HG03025 (cell line): Measurements from ENCODE around the gene CLEC4G.
"Not testable (repeated sequence)": the region's sequence is repeated elsewhere in the genome, so short reads cannot be mapped to it uniquely, and the experiment has no call there.

Experiments
- ATAC-seq: cut with Tn5 transposase; IDR thresholded peaks from one replicate; pipeline ENCODE4 v1.9.1; 2021; ENCODE audit warnings: mild to moderate bottlenecking, moderate library complexity; ENCODE audit not compliant: unreplicated experiment, low FRiP score

Gene CLEC4G

GRCh38 chr19:7732045-7732444 is at the start of gene CLEC4G:
CLEC4G (minus strand) TSS chr19:7732110; CDS start chr19:7732102, 8 bp downstream.
- no peak for ATAC-seq

DNA sequence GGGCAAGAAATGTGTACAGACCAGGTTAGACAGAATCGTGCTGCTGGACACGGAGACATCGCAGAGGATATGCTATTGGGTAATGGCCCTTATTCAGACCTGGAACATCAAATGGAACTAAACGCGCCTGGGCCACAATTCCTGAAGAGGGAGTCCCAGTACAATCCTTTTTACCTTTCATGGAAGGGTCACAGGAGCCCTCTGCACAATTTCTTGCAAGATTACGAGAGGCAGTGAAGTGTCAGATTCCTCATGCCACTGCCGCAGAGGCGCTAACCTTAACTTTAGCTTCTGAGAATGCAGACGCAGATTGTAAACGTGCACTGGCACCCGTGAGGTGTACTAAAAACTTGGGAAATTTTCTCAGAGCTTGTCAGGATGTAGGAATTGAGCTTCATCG is 49.2 kb upstream of the CLEC4G start:
- no peak for ATAC-seq

DNA sequence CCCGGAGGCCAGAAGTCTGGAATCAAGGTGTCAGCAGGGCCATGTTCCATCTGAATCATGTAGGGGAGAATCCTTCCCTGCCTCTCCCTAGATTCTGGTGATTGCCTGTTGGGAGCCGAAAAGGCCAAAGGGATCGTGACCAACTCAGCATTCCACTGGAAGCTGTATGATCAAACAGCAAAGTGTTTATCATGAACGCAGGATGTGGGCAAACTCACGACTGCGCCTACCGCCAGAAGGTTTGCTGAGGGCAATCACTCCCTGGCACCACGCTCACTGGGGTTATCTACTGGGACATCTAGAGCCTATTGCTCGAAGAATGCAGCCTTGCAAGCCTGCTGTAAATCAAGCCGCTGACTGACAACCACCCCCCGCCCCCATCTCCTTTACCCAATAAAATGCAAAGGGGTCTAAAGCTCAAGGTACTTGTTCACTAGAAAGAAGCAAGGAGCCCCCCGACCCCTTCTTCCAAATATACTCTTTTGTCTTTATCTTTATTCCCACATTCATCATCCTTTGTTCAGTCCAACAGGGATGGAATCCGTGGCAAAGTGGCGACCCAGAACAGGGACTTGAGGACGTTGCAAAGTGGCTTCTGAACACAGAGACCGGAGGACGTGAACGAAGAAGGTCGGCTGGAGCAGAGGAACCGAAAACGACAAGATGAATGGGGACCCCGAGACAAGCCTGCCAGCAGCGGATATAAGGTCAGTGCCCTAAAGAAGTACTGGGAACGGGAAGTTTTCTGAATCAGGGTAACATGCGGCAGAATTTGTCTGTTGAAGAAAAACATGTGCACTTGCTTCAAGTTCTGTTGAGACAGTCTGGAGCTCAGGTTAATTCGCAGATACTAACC is 47.9 kb upstream of the CLEC4G start:
- no peak for ATAC-seq

DNA sequence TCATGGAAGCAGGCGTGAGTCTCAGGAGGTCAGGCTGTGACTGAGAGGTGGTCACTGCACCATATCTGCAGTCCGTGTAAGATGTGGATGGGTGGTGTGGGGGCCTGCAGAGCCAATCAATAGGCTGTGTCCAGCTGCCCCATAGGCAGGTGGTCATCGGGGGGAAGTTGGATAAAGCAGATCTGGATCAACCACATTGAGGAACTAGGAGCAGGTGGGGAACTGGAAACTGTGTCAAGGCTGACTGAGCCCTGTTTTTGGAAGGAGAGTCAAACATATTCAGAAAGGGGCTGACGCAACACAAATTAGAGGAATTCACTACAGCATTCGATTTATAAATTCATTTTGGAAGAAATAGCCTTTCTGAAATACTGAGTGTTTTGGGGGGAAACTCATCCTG is 46.2 kb upstream of the CLEC4G start:
- ATAC-seq: no peak

DNA sequence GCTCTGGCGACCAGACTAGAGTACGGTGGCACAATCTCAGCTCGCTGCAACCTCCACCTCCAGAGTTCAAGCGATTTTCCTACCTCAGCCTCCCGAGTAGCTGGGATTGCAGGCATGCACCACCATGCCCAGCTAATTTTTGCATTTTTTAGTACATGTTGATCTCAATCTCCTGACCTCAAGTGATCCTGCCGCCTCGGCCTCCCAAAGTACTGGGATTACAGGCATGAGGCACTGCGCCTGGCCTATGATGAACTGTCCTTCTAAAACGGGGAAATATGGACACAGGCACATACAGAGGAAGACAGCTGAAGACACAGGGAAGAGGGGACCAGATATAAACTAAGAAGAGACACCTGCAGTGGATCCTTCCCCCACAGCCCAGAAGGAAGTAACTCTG is 43.9 kb upstream of the CLEC4G start:
- no peak for ATAC-seq

DNA sequence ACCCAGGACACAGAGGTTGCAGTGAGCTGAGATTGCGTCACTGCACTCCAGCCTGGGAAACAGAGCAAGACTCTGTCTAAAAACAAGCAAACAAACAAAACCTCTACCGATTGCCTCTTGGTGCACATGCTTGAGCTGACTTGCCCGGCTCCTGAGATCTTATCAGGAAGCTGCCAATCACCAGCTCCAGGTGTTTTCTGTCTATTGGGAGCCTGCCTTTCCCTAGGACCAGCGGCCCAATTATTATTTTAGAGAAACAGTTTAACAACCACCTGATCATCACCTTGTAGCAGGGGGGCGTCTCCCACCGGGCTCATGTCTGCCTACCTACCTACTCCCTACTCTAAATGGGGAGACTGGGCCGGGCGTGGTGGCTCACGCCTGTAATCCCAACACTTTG is 41.9 kb upstream of the CLEC4G start:
- ATAC-seq: no peak

GRCh38 chr19:7772752-7773291 is 40.9 kb upstream of the CLEC4G start:
- ATAC-seq: no peak

DNA sequence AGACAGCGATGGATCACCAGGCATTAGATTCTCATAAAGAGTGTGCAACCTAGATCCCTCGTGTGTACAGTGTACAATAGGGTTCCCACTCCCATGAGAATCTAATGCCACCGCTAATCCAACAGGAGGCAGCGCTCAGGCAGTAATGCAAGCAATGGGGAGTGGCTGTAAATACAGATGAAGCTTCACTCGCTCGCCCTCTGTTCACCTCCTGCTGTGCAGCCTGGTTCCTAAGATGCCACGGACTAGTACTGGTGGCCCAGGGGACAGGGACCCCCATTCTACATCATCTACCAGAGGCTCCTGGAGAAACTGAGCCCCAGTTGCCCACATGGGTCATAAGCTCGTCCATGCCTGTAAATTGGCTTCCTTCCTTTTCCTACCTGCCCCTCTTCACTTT is 39.2 kb upstream of the CLEC4G start:
- no peak for ATAC-seq

DNA sequence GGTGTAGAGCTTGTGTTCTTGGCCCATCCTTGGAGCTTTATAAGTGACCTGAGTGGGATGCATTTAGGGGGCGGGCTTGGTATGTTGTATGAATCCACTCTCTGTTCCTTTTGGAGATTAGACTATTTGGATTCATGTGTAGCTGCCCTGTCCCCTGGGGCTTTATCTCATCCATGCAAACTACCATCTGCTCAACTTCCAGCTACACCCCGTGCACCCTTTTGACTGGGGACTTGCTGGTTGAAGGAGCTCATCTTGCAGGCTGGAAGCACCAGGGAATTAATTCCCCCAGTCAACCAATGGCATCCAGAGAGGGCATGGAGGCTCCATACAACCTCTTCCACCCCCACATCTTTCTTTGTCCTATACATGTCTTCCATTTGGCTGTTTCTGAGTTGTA is 37.3 kb upstream of the CLEC4G start:
- ATAC-seq: no peak

GRCh38 chr19:7767487-7767886 is 35.6 kb upstream of the CLEC4G start:
- ATAC-seq: no peak

- no peak for ATAC-seq
Observed at GRCh38 chr19:7766535-7766934, 34.6 kb upstream of the CLEC4G start.

DNA sequence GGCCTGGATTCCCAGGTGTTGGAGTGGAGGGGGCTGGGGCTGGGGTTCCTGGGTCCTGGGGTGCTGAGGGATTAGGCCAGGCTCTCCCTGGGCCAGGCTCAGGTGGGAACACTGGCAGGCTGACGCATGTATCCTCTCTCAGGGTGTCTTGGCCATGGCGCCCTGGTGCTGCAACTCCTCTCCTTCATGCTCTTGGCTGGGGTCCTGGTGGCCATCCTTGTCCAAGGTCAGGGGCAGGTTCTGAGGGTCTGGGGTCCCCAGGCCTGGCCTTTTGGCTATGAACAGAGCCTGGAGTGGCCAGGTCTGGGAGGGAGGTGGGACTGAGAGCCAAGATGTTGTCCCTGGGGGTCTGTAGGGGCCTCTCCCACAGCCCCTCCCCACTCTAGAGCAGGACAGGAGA is 33.1 kb upstream of the CLEC4G start:
- ATAC-seq: not testable (repeated sequence)

DNA sequence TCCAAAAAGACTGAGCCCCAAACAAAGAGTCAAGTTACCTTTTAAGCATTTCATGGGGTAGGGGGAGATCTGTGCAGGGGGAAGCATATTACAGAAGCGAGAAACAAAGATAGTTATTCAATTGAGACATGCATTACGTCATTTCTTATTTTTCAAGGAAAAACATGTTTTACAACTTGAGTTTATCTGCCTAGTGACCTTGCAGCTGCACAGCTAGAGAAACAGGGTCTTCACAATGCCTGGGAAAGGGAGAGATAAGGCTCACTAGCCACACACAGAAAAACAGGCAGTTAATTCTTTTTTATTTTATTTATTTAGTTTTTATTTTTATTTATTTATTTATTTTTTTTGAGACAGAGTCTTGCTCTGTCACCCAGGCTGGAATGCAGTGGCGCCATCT is 32.2 kb upstream of the CLEC4G start:
- not testable (repeated sequence) for ATAC-seq

GRCh38 chr19:7763696-7764095 is 31.8 kb upstream of the CLEC4G start:
- ATAC-seq: no peak

GRCh38 chr19:7762719-7763293 is 30.9 kb upstream of the CLEC4G start, which contains the start of gene CLEC4M:
CLEC4M (plus strand) TSS chr19:7763243; CDS start chr19:7763267, 24 bp downstream.
- ATAC-seq: no peak

DNA sequence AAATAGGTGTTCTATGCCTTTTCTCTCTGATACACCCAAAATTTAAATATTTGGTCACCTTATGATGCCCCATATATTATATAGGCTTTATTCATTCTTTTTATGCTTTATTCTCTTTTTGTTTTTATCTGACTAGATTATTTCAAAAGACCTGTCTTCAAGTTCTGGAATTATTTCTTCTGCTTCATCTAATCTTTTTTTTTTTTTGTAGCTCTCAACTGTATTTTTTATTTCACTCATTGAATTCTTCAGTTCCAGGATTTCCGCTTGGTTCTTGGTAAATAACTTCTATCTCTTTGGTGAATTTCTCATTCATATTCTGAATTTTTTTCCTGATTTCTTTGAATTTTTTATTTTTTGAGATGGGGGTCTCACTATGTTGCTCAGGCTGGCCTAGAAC is 27.2 kb upstream of the CLEC4G start:
- ATAC-seq: no peak

DNA sequence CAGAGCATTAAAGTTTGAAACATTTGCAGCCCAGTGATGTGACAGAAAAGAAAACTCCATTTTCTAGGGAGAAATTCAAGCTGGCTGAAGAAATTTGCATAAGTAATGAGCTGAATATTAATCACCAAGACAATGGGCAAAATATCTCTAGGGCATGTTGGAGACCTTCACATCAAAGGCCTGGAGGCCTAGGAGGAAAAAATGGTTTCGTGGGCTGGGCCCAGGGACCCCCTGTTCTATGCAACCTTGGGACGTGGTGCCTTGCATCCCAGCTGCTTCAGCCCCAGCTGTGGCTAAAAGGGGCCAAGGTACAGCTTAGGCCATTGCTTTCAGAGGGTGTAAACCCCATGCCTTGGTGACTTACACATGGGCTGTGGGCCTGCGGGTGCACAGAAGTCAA is 25.4 kb upstream of the CLEC4G start:
- no peak for ATAC-seq

- no peak for ATAC-seq
Observed at GRCh38 chr19:7756258-7756657, 24.3 kb upstream of the CLEC4G start.

DNA sequence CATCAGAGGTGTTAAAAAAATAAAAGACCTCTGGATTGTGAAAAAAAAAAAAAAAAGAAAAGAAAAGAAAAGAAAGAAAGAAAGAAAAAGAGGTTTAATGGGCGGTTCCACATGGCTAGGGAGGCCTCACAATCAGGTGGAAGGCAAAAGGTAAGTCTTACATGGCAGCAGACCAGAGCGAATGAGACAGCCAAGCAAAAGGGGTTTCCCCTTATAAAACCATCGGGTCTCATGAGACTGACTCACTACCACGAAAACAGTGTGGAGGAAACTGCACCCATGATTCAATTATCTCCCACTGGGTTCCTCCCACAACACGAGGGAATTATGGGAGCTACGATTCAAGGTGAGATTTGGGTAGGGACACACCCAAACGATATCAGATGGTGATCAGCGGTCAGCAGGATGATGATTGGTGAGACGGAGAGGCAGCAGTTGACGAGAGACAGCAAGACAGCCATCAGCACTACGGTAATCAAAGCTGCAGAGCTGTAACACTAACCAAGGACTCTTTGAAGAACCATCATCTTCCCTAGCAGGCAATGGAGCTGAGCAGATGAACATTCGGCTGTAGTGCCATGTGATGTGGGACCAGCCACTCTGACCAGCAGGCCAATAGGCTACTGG is 19.4 kb upstream of the CLEC4G start:
- no peak for ATAC-seq

GRCh38 chr19:7748756-7749155 is 16.8 kb upstream of the CLEC4G start:
- ATAC-seq: no peak

GRCh38 chr19:7748171-7748570 is 16.3 kb upstream of the CLEC4G start:
- no peak for ATAC-seq
